Stromal cell of bone marrow (primary cell): ENCODE results near the gene STEAP1B.
A peak's percentile ranks its signal among the peaks of the same experiment; 100 is the strongest.
"Not testable (repeated sequence)": the region's sequence is repeated elsewhere in the genome, so short reads cannot be mapped to it uniquely, and the experiment has no call there.

Experiments
- DNase-seq: peaks from one replicate; pipeline ENCODE4 v3.0.0-alpha.2; 2012; ENCODE audit warnings: low read depth

Gene STEAP1B

GRCh38 chr7:22499888-22500689 lies at the start of gene STEAP1B:
Gene STEAP1B, minus strand, starts transcription at chr7:22500188. Its CDS starts 5,333 bp downstream, at chr7:22494855.
- DNase-seq: peak; percentile 76

- DNase-seq: no peak
Measured at GRCh38 chr7:22549051-22549450, 49.1 kb upstream of the STEAP1B start.

GRCh38 chr7:22548313-22548712 lies 48.3 kb upstream of the STEAP1B start:
- DNase-seq: no peak

GRCh38 chr7:22546769-22547168 lies 46.8 kb upstream of the STEAP1B start:
- no peak for DNase-seq

GRCh38 chr7:22545529-22545928 lies 45.5 kb upstream of the STEAP1B start:
- DNase-seq: no peak

- no peak for DNase-seq
Measured at GRCh38 chr7:22544245-22544644, 44.3 kb upstream of the STEAP1B start.

- no peak for DNase-seq
Measured at GRCh38 chr7:22543169-22543568, 43.2 kb upstream of the STEAP1B start.

- no peak for DNase-seq
Measured at GRCh38 chr7:22542669-22543068, 42.7 kb upstream of the STEAP1B start.

GRCh38 chr7:22542254-22542653 lies 42.3 kb upstream of the STEAP1B start:
- DNase-seq: no peak

- no peak for DNase-seq
Measured at GRCh38 chr7:22541789-22542188, 41.8 kb upstream of the STEAP1B start.

- DNase-seq: not testable (repeated sequence)
Measured at GRCh38 chr7:22528537-22528936, 28.5 kb upstream of the STEAP1B start.

- not testable (repeated sequence) for DNase-seq
Measured at GRCh38 chr7:22524353-22524947, 24.5 kb upstream of the STEAP1B start.

- not testable (repeated sequence) for DNase-seq
Measured at GRCh38 chr7:22523478-22524352, 23.7 kb upstream of the STEAP1B start.

GRCh38 chr7:22519560-22519959 lies 19.6 kb upstream of the STEAP1B start:
- not testable (repeated sequence) for DNase-seq

GRCh38 chr7:22516950-22517349 lies 17.0 kb upstream of the STEAP1B start:
- not testable (repeated sequence) for DNase-seq

GRCh38 chr7:22514963-22515362 lies 15.0 kb upstream of the STEAP1B start:
- DNase-seq: not testable (repeated sequence)

GRCh38 chr7:22507320-22507719 lies 7.3 kb upstream of the STEAP1B start:
- DNase-seq: not testable (repeated sequence)

GRCh38 chr7:22506316-22507020 lies 6.5 kb upstream of the STEAP1B start:
- not testable (repeated sequence) for DNase-seq

GRCh38 chr7:22504519-22504918 lies 4.5 kb upstream of the STEAP1B start:
- DNase-seq: not testable (repeated sequence)

GRCh38 chr7:22502104-22502503 lies 2.1 kb upstream of the STEAP1B start:
- not testable (repeated sequence) for DNase-seq

- not testable (repeated sequence) for DNase-seq
Measured at GRCh38 chr7:22501336-22501735, 1.3 kb upstream of the STEAP1B start.

GRCh38 chr7:22499044-22499443 lies 944 bp downstream of the STEAP1B start:
- DNase-seq: no peak
